Caco-2 (cell line): ENCODE measurements around the gene MAP2K5. TPM values are rescaled to one million over a fixed set of nuclear protein-coding genes. Genes with fewer than 3 reads are reported as not detected.

Experiments used
- BruUV-seq: library from RNA; stranded (reverse); fragments of 400-500 nt; replicated peaks from 2 replicates; lab custom pipeline; 2021; lab: Mats Ljungman, UMichigan
- CTCF ChIA-PET: fragments of 300-600 bp; sonication (Branson Sonifier 250); formaldehyde crosslinking; loops from one replicate; lab custom pipeline; 2022; ENCODE audit warnings: antibody characterized with exemption; lab: Charles Lee
- POLR2A ChIA-PET: fragments of 300-600 bp; sonication (Branson Sonifier 250); formaldehyde crosslinking; loops from one replicate; lab custom pipeline; 2022; ENCODE audit warnings: antibody characterized with exemption; lab: Charles Lee
- DNase-seq, 2 experiments: peaks; one replicate each; pipeline versions ENCODE4 v3.0.0 to v3.0.0-alpha.2; 2020 to 2022
- H3K27me3 ChIP-seq: replicated peaks from 2 replicates; pipeline ENCODE4 v1.6.0; 2011; ENCODE audit warnings: low read length; ENCODE audit not compliant: control insufficient read depth, insufficient read depth
- H3K36me3 ChIP-seq: 2 replicates; pipeline ENCODE4 v1.5.1; 2011; ENCODE audit warnings: low read length; ENCODE audit not compliant: control insufficient read depth, insufficient read depth
- H3K4me1 ChIP-seq: fragments of 250-450 bp; sonication (Bioruptor Pico); 2 replicates; pipeline ENCODE4 v1.5.1; 2020; ENCODE audit warnings: mild to moderate bottlenecking
- H3K4me3 ChIP-seq: 2 replicates; pipeline ENCODE4 v1.5.1; 2011; ENCODE audit warnings: low read depth, mild to moderate bottlenecking, control low read depth, low read length
- H3K9me3 ChIP-seq: fragments of 250-450 bp; sonication (Bioruptor Pico); 2 replicates; pipeline ENCODE4 v1.5.1; 2020; ENCODE audit warnings: mild to moderate bottlenecking, moderate library complexity
- H3K27ac Mint-ChIP-seq: one replicate; pipeline ENCODE4 v1.8.0; 2022; ENCODE audit warnings: mixed read lengths; ENCODE audit not compliant: unreplicated experiment
- H3K27me3 Mint-ChIP-seq: one replicate; pipeline ENCODE4 v1.8.0; 2022; ENCODE audit warnings: mixed read lengths; ENCODE audit not compliant: insufficient read depth, unreplicated experiment
- H3K36me3 Mint-ChIP-seq: one replicate; pipeline ENCODE4 v1.8.0; 2022; ENCODE audit warnings: mild to moderate bottlenecking, mixed read lengths; ENCODE audit not compliant: insufficient read depth, unreplicated experiment
- H3K4me1 Mint-ChIP-seq: one replicate; pipeline ENCODE4 v1.8.0; 2022; ENCODE audit warnings: low read depth, mixed read lengths; ENCODE audit not compliant: unreplicated experiment
- H3K4me3 Mint-ChIP-seq: one replicate; pipeline ENCODE4 v1.8.0; 2022; ENCODE audit warnings: mild to moderate bottlenecking, moderate library complexity, mixed read lengths; ENCODE audit not compliant: unreplicated experiment
- H3K9me3 Mint-ChIP-seq: one replicate; pipeline ENCODE4 v1.8.0; 2022; ENCODE audit warnings: mixed read lengths; ENCODE audit not compliant: unreplicated experiment
- intact Hi-C: fragments of 100-400 bp; cut with micrococcal nuclease; formaldehyde crosslinking; loops from one replicate; pipeline ENCODE4 v1.10.0; 2022; ENCODE audit not compliant: unreplicated experiment
- total RNA-seq: library from RNA; stranded (reverse); gene quantifications from 2 replicates; pipeline ENCODE4 v1.2.3, GENCODE V29; 2022
- TF ChIP-seq, protein P1 (sequence below), 2 experiments: fragments of 200-600 bp in 1 of 2; IDR thresholded peaks; 1 replicate in 1 of 2; 2 replicates in 1 of 2; pipeline versions ENCODE4 v1.5.1 to v1.8.0; 2011 to 2022; ENCODE audit warnings: antibody characterized with exemption in 1 of 2, control low read depth in 1 of 2, inconsistent platforms in 1 of 2, low read depth in 1 of 2, low read length in 1 of 2, mild to moderate bottlenecking in 1 of 2, moderate library complexity in 1 of 2; ENCODE audit not compliant: insufficient read depth in 1 of 2, severe bottlenecking in 1 of 2, unreplicated experiment in 1 of 2

Gene MAP2K5
- total RNA-seq, 1 experiment from 2014 or later, result 12.2 TPM

- Mint-ChIP-seq H3K36me3 (no peaks in the 10 kb centered on the region), H3K4me3 (no peak overlapping the region), H3K27ac (no peak overlapping the region), H3K9me3 (no peaks in the 10 kb centered on the region), H3K4me1 (no peaks in the 10 kb centered on the region), H3K27me3 (no peaks in the 10 kb centered on the region)
- intact Hi-C loops, result no loop called here
- Histone ChIP-seq H3K27me3 (no peaks in the 10 kb centered on the region), H3K9me3 (no peaks in the 10 kb centered on the region), H3K36me3 (no peaks in the 10 kb centered on the region; the same call in 1 of the 2 replicates), H3K4me3 (no peak overlapping the region), H3K4me1 (no peaks in the 10 kb centered on the region)
- CTCF ChIA-PET, result no interaction called here
- POLR2A ChIA-PET, result no interaction called here
- no peak for DNase-seq
- BruUV-seq, result no TSS peak
- TF ChIP-seq, protein P1, sequence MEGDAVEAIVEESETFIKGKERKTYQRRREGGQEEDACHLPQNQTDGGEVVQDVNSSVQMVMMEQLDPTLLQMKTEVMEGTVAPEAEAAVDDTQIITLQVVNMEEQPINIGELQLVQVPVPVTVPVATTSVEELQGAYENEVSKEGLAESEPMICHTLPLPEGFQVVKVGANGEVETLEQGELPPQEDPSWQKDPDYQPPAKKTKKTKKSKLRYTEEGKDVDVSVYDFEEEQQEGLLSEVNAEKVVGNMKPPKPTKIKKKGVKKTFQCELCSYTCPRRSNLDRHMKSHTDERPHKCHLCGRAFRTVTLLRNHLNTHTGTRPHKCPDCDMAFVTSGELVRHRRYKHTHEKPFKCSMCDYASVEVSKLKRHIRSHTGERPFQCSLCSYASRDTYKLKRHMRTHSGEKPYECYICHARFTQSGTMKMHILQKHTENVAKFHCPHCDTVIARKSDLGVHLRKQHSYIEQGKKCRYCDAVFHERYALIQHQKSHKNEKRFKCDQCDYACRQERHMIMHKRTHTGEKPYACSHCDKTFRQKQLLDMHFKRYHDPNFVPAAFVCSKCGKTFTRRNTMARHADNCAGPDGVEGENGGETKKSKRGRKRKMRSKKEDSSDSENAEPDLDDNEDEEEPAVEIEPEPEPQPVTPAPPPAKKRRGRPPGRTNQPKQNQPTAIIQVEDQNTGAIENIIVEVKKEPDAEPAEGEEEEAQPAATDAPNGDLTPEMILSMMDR (IDR thresholded peaks at IDR 0.05; ENCODE audit: insufficient read depth in 1 of 2, low read depth in 1 of 2, low read length in 1 of 2, severe bottlenecking in 1 of 2, unreplicated experiment in 1 of 2), result no peak
Measured at GRCh38 chr15:67584157-67584556, 41.7 kb downstream of the MAP2K5 start.

DNA sequence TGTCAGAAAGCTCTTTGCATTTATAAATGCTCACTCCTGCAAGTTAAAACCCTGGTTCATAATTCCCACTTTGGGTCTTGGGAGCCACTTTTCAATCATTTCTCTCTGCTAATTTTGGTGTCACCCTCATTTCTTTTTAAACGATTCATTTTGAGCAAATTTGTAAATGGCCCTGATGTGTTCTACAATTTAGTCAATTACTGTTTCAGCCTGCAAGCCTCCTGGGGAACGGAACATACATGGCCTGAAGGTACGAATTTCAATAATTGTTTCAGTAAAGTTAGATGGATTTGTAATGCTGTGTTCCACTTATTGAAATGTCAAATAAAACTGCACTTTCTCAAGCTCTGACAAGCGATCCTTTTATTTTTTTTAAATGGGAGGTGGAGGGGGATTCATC lies 43.2 kb downstream of the MAP2K5 start:
- Histone ChIP-seq H3K4me1 (no peaks in the 10 kb centered on the region), H3K36me3 (no peaks in the 10 kb centered on the region; the same call in 1 of the 2 replicates), H3K9me3 (no peaks in the 10 kb centered on the region), H3K27me3 (no peaks in the 10 kb centered on the region), H3K4me3 (no peak overlapping the region)
- TF ChIP-seq, protein P1 (IDR thresholded peaks at IDR 0.05; ENCODE audit: insufficient read depth in 1 of 2, low read depth in 1 of 2, low read length in 1 of 2, severe bottlenecking in 1 of 2, unreplicated experiment in 1 of 2), result no peak
- POLR2A ChIA-PET, result no interaction called here
- Mint-ChIP-seq H3K27ac (no peak overlapping the region), H3K9me3 (no peaks in the 10 kb centered on the region), H3K4me1 (no peaks in the 10 kb centered on the region), H3K27me3 (no peaks in the 10 kb centered on the region), H3K36me3 (no peaks in the 10 kb centered on the region), H3K4me3 (no peak overlapping the region)
- intact Hi-C loops, result no loop called here
- no peak for DNase-seq
- CTCF ChIA-PET, result no interaction called here
- BruUV-seq, result no TSS peak

DNA sequence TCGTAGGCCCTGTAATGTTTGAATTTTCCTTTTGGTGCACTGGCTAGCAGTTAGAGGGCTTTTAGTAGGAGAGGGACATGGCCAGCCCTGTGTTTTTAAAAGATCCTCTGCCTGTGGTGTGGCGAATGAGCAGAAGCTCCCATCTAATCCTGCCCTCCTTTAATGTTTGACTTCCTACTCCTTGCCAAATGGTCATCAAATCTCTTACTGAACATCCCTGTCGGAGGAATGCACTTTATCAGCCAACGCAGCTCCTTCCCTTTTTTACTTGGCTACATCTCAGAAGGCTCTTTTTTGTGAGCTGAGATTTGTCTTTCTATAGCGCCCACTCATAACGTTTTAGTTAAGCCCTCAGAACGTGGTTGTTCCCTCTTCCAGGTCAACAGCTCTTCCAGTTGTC lies 44.8 kb downstream of the MAP2K5 start:
- intact Hi-C loops, result no loop called here
- no peak for DNase-seq
- no peak overlapping the region for H3K27ac Mint-ChIP-seq
- H3K4me3 Mint-ChIP-seq, result no peak overlapping the region
- Histone ChIP-seq H3K9me3 (no peaks in the 10 kb centered on the region), H3K27me3 (no peaks in the 10 kb centered on the region), H3K4me3 (no peak overlapping the region), H3K36me3 (no peaks in the 10 kb centered on the region; the same call in 1 of the 2 replicates), H3K4me1 (no peaks in the 10 kb centered on the region)
- TF ChIP-seq, protein P1 (IDR thresholded peaks at IDR 0.05; ENCODE audit: insufficient read depth in 1 of 2, low read depth in 1 of 2, low read length in 1 of 2, severe bottlenecking in 1 of 2, unreplicated experiment in 1 of 2), result no peak
- ChIA-PET CTCF (no interaction called here), POLR2A (no interaction called here)
- H3K27me3 Mint-ChIP-seq, result no peaks in the 10 kb centered on the region
- no peaks in the 10 kb centered on the region for H3K4me1 Mint-ChIP-seq
- no peaks in the 10 kb centered on the region for H3K36me3 Mint-ChIP-seq
- BruUV-seq, result no TSS peak
- H3K9me3 Mint-ChIP-seq, result no peaks in the 10 kb centered on the region
